Tibial nerve (tissue), 3 donors: Measurements from ENCODE around the gene RAB35.

Experiments
- CTCF ChIP-seq, 5 experiments: fragments of 200-600 bp in 3 of 5; fragments of 450-650 bp in 2 of 5; sonication (generic) in 3 of 5; IDR thresholded peaks; one replicate each; pipeline ENCODE4 v1.5.1; 2016 to 2019; ENCODE audit warnings: antibody characterized with exemption in 5 of 5, mild to moderate bottlenecking in 3 of 5, moderate library complexity in 2 of 5
- POLR2A ChIP-seq, 2 donors: fragments of 450-650 bp; IDR thresholded peaks; one replicate each; pipeline ENCODE4 v1.6.1; 2017; ENCODE audit warnings: antibody characterized with exemption in 2 of 2, mild to moderate bottlenecking in 2 of 2, moderate library complexity in 2 of 2

GRCh38 chr12:120148011-120148410, 31.5 kb upstream of the RAB35 start:
- TF ChIP-seq POLR2A (IDR thresholded peaks at IDR 0.05) (no peak), CTCF (IDR thresholded peaks at IDR 0.05) (no peak)
